HUES48 (cell line): ENCODE measurements around the gene TMEM191B.
"Not testable (repeated sequence)": the region's sequence is repeated elsewhere in the genome, so short reads cannot be mapped to it uniquely, and the experiment has no call there.

Experiments used
- H3K27ac ChIP-seq: one replicate; pipeline ENCODE4 v1.7.0; 2013; ENCODE audit warnings: low read depth, low read length, inconsistent platforms
- H3K27me3 ChIP-seq: 2 replicates; pipeline ENCODE4 v1.6.1; 2013; ENCODE audit warnings: mild to moderate bottlenecking, low read length; ENCODE audit not compliant: control insufficient read depth, insufficient read depth
- H3K36me3 ChIP-seq: 2 replicates; pipeline ENCODE4 v1.6.1; 2013; ENCODE audit warnings: low read length; ENCODE audit not compliant: control insufficient read depth, insufficient read depth
- H3K4me1 ChIP-seq: 2 replicates; pipeline ENCODE4 v1.6.1; 2013; ENCODE audit warnings: mild to moderate bottlenecking, low read length; ENCODE audit not compliant: control insufficient read depth, insufficient read depth
- H3K4me3 ChIP-seq: 2 replicates; pipeline ENCODE4 v1.5.1; 2013; ENCODE audit warnings: mild to moderate bottlenecking, low read depth, low read length
- H3K9ac ChIP-seq: 2 replicates; pipeline ENCODE4 v1.6.1; 2013; ENCODE audit warnings: mild to moderate bottlenecking, low read depth, low read length, moderate library complexity
- H3K9me3 ChIP-seq: 2 replicates; pipeline ENCODE4 v1.6.1; 2013; ENCODE audit warnings: low read length; ENCODE audit not compliant: control insufficient read depth, insufficient read depth

Gene TMEM191B

GRCh38 chr22:18534315-18534714 is 6.7 kb downstream of the TMEM191B start:
- not testable (repeated sequence) for H3K9ac ChIP-seq, H3K4me1 ChIP-seq, H3K4me3 ChIP-seq, H3K27ac ChIP-seq, H3K9me3 ChIP-seq, H3K36me3 ChIP-seq, H3K27me3 ChIP-seq

- not testable (repeated sequence) for H3K9ac ChIP-seq, H3K9me3 ChIP-seq, H3K27me3 ChIP-seq, H3K4me3 ChIP-seq, H3K4me1 ChIP-seq, H3K27ac ChIP-seq, H3K36me3 ChIP-seq
Measured at GRCh38 chr22:18539994-18540393, 12.4 kb downstream of the TMEM191B start.

- H3K27me3 ChIP-seq, H3K9me3 ChIP-seq, H3K4me3 ChIP-seq, H3K36me3 ChIP-seq, H3K9ac ChIP-seq, H3K27ac ChIP-seq, H3K4me1 ChIP-seq: not testable (repeated sequence)
Measured at GRCh38 chr22:18543400-18543799, 15.8 kb downstream of the TMEM191B start.

- H3K9me3 ChIP-seq, H3K9ac ChIP-seq, H3K4me3 ChIP-seq, H3K4me1 ChIP-seq, H3K27ac ChIP-seq, H3K27me3 ChIP-seq, H3K36me3 ChIP-seq: not testable (repeated sequence)
Measured at GRCh38 chr22:18544615-18545014, 17.0 kb downstream of the TMEM191B start.

GRCh38 chr22:18549458-18550179 is 22.0 kb downstream of the TMEM191B start:
- H3K27me3 ChIP-seq, H3K9me3 ChIP-seq, H3K4me3 ChIP-seq, H3K36me3 ChIP-seq, H3K9ac ChIP-seq, H3K27ac ChIP-seq, H3K4me1 ChIP-seq: not testable (repeated sequence)

- H3K4me3 ChIP-seq, H3K9ac ChIP-seq: not testable (repeated sequence)
Measured at GRCh38 chr22:18551046-18551445, 23.4 kb downstream of the TMEM191B start.

GRCh38 chr22:18552839-18553597 is 25.4 kb downstream of the TMEM191B start:
- H3K36me3 ChIP-seq, H3K27me3 ChIP-seq, H3K9me3 ChIP-seq, H3K4me1 ChIP-seq, H3K9ac ChIP-seq, H3K27ac ChIP-seq, H3K4me3 ChIP-seq: not testable (repeated sequence)

More at GRCh38 chr22:18551046-18551445, 23.4 kb downstream of the TMEM191B start:
- not testable (repeated sequence) for H3K27me3 ChIP-seq, H3K9me3 ChIP-seq, H3K4me1 ChIP-seq, H3K36me3 ChIP-seq, H3K27ac ChIP-seq

- not testable (repeated sequence) for H3K27me3 ChIP-seq, H3K36me3 ChIP-seq, H3K9ac ChIP-seq, H3K27ac ChIP-seq, H3K4me1 ChIP-seq, H3K9me3 ChIP-seq, H3K4me3 ChIP-seq
Measured at GRCh38 chr22:18554280-18555256, 27.0 kb downstream of the TMEM191B start.

- H3K27me3 ChIP-seq, H3K4me1 ChIP-seq, H3K36me3 ChIP-seq, H3K9ac ChIP-seq, H3K9me3 ChIP-seq, H3K4me3 ChIP-seq, H3K27ac ChIP-seq: not testable (repeated sequence)
Measured at GRCh38 chr22:18558516-18558915, 30.9 kb downstream of the TMEM191B start.

- H3K27me3 ChIP-seq, H3K36me3 ChIP-seq, H3K9ac ChIP-seq, H3K27ac ChIP-seq, H3K9me3 ChIP-seq, H3K4me1 ChIP-seq, H3K4me3 ChIP-seq: not testable (repeated sequence)
Measured at GRCh38 chr22:18558939-18559338, 31.3 kb downstream of the TMEM191B start.
